HCT116 (cell line): ENCODE measurements around the gene WDR90. TPM values are rescaled to one million over a fixed set of nuclear protein-coding genes. Genes with fewer than 3 reads are reported as not detected.

Source experiments
- ATAC-seq: fragments of 200-7000 bp; cut with Tn5 transposase; 2 replicates; pipeline ENCODE4 v1.9.1; 2020; ENCODE audit warnings: mild to moderate bottlenecking, moderate library complexity
- BruUV-seq: library from RNA; stranded (reverse); fragments of 400-500 nt; replicated peaks from 2 replicates; lab custom pipeline; 2021; lab: Mats Ljungman, UMichigan
- CTCF ChIA-PET: fragments of 300-600 bp; sonication (Branson Sonifier 250); formaldehyde crosslinking; loops from one replicate; lab custom pipeline; 2021; ENCODE audit warnings: antibody characterized with exemption; lab: Charles Lee
- POLR2A ChIA-PET: fragments of 300-600, 350-600 bp; sonication (Branson Sonifier 250); formaldehyde crosslinking; loops from one replicate; lab custom pipeline; 2021; ENCODE audit warnings: antibody characterized with exemption; lab: Charles Lee
- RAD21 ChIA-PET, 2 experiments: fragments of 300-600 bp; sonication (Branson Sonifier 250); formaldehyde crosslinking; loops; one replicate each; lab custom pipeline; 2023; ENCODE audit warnings: low total read pairs in 2 of 2; ENCODE audit not compliant: uncharacterized antibody in 2 of 2, unreplicated experiment in 2 of 2, low non-redundant PET in 1 of 2; lab: Charles Lee
- DNase-seq: peaks from one replicate; pipeline ENCODE4 v3.0.0-alpha.2; 2010; ENCODE audit warnings: low read depth, low spot score
- H2AFZ ChIP-seq: fragments of 200-600 bp; shearing (Covaris generic), sonication (generic); 2 replicates; pipeline ENCODE4 v1.6.1; 2017; ENCODE audit warnings: low read depth, mixed run types, mixed read lengths, antibody characterized with exemption, low read length; ENCODE audit not compliant: poor library complexity, severe bottlenecking
- H3K27ac ChIP-seq: 2 replicates; pipeline ENCODE4 v1.5.1; 2012; ENCODE audit warnings: low read depth, low read length
- H3K27me3 ChIP-seq: fragments of 200-600 bp; sonication (generic); 2 replicates; pipeline ENCODE4 v1.6.1; 2016; ENCODE audit warnings: mixed run types, low read length, mixed read lengths; ENCODE audit not compliant: insufficient read depth
- H3K36me3 ChIP-seq, 2 experiments: fragments of 200-500 bp in 1 of 2; fragments of 200-600 bp in 1 of 2; sonication (Bioruptor generic) in 1 of 2; sonication (generic) in 1 of 2; 2 replicates each; pipeline versions ENCODE4 v1.5.1 to v1.6.1; 2014 to 2016; ENCODE audit warnings: low read length in 2 of 2, inconsistent platforms in 1 of 2, mixed read lengths in 1 of 2, mixed run types in 1 of 2; ENCODE audit not compliant: insufficient read depth in 2 of 2, control insufficient read depth in 1 of 2
- H3K4me1 ChIP-seq, 2 experiments: fragments of 200-600 bp in 1 of 2; sonication (generic) in 1 of 2; 2 replicates each; pipeline versions ENCODE4 v1.5.1 to v1.6.1; 2012 to 2017; ENCODE audit warnings: low read length in 2 of 2, inconsistent platforms in 1 of 2, mild to moderate bottlenecking in 1 of 2, mixed read lengths in 1 of 2, mixed run types in 1 of 2, moderate library complexity in 1 of 2; ENCODE audit not compliant: insufficient read depth in 2 of 2, control insufficient read depth in 1 of 2
- H3K4me2 ChIP-seq: fragments of 200-600 bp; sonication (generic); 2 replicates; pipeline ENCODE4 v1.6.1; 2017; ENCODE audit warnings: mixed run types, low read length, mixed read lengths
- H3K4me3 ChIP-seq, 2 experiments: fragments of 200-600 bp in 1 of 2; sonication (generic) in 1 of 2; replicated peaks in 1 of 2; 2 replicates each; pipeline ENCODE4 v1.5.1; 2011 to 2016; ENCODE audit warnings: low read length in 2 of 2, control low read depth in 1 of 2, low read depth in 1 of 2, mild to moderate bottlenecking in 1 of 2, mixed read lengths in 1 of 2, mixed run types in 1 of 2
- H3K79me2 ChIP-seq: fragments of 200-600 bp; sonication (generic); 2 replicates; pipeline ENCODE4 v1.6.1; 2017; ENCODE audit warnings: mild to moderate bottlenecking, mixed run types, low read length, moderate library complexity, mixed read lengths; ENCODE audit not compliant: insufficient read depth
- H3K9ac ChIP-seq: fragments of 200-600 bp; sonication (generic); 2 replicates; pipeline ENCODE4 v1.6.1; 2016; ENCODE audit warnings: low read length, mixed read lengths
- H3K9me2 ChIP-seq: fragments of 200-600 bp; sonication (generic), shearing (Covaris generic); 2 replicates; pipeline ENCODE4 v1.6.1; 2017; ENCODE audit warnings: mixed run types, mild to moderate bottlenecking, moderate library complexity; ENCODE audit not compliant: insufficient read depth
- H3K9me3 ChIP-seq, 2 experiments: fragments of 200-500 bp in 1 of 2; fragments of 200-600 bp in 1 of 2; sonication (Bioruptor generic) in 1 of 2; sonication (generic) in 1 of 2; 2 replicates each; pipeline ENCODE4 v1.6.1; 2014 to 2017; ENCODE audit warnings: low read length in 2 of 2, mixed read lengths in 2 of 2, inconsistent platforms in 1 of 2, low read depth in 1 of 2, mild to moderate bottlenecking in 1 of 2, mixed run types in 1 of 2, moderate library complexity in 1 of 2; ENCODE audit not compliant: control insufficient read depth in 1 of 2, insufficient read depth in 1 of 2
- H4K20me1 ChIP-seq: fragments of 200-600 bp; sonication (generic), shearing (Covaris generic); 2 replicates; pipeline ENCODE4 v1.6.1; 2017; ENCODE audit warnings: mixed run types, mild to moderate bottlenecking, moderate library complexity; ENCODE audit not compliant: insufficient read depth
- ATF3 ChIP-seq: IDR thresholded peaks from 2 replicates; pipeline ENCODE4 v1.6.1; 2012
- ELF1 ChIP-seq: IDR thresholded peaks from 2 replicates; pipeline ENCODE4 v1.6.1; 2012; ENCODE audit warnings: low read depth, borderline replicate concordance
- JUND ChIP-seq: IDR thresholded peaks from 2 replicates; pipeline ENCODE4 v1.6.1; 2012
- POLR2AphosphoS5 ChIP-seq: IDR thresholded peaks from 2 replicates; pipeline ENCODE4 v1.6.1; 2011; ENCODE audit warnings: mild to moderate bottlenecking, low read depth, low read length, moderate library complexity
- REST ChIP-seq: IDR thresholded peaks from 2 replicates; pipeline ENCODE4 v1.6.1; 2012; ENCODE audit warnings: low read depth
- TCF7L2 ChIP-seq: IDR thresholded peaks from 2 replicates; pipeline ENCODE4 v1.7.0; 2011; ENCODE audit warnings: borderline replicate concordance, inconsistent platforms; ENCODE audit not compliant: insufficient read depth, insufficient read length; ENCODE audit errors: extremely low read depth
- ZFX ChIP-seq: fragments of 450-650 bp; IDR thresholded peaks from 2 replicates; pipeline ENCODE4 v1.6.1; 2017
- ZNF274 ChIP-seq: fragments of 200-500 bp; sonication (Bioruptor generic); IDR thresholded peaks from 2 replicates; pipeline ENCODE4 v1.6.1; 2014; ENCODE audit warnings: mild to moderate bottlenecking, low read depth, low read length, inconsistent platforms
- intact Hi-C: fragments of 100-400 bp; cut with micrococcal nuclease; formaldehyde crosslinking; loops from 2 replicates; pipeline ENCODE4 v1.10.0; 2022
- total RNA-seq: library from RNA; stranded (reverse); gene quantifications from one replicate; pipeline ENCODE4 v1.2.1, GENCODE V29; 2021; ENCODE audit not compliant: unreplicated experiment
- TF ChIP-seq, protein P1 (sequence below), 3 experiments: fragments of 200-600 bp in 1 of 3; sonication (generic) in 1 of 3; IDR thresholded peaks in 2 of 3; conservative IDR thresholded peaks in 1 of 3; 2 replicates each; pipeline ENCODE4 v1.5.1; 2012 to 2017; ENCODE audit warnings: low read depth in 2 of 3, low read length in 2 of 3, antibody characterized with exemption in 1 of 3, borderline replicate concordance in 1 of 3, control low read depth in 1 of 3, mild to moderate bottlenecking in 1 of 3, mixed read lengths in 1 of 3, mixed run types in 1 of 3, moderate library complexity in 1 of 3; ENCODE audit not compliant: insufficient read depth in 1 of 3

The WDR90 gene
- total RNA-seq, 1 experiment from 2014 or later: 73.7 TPM

DNA sequence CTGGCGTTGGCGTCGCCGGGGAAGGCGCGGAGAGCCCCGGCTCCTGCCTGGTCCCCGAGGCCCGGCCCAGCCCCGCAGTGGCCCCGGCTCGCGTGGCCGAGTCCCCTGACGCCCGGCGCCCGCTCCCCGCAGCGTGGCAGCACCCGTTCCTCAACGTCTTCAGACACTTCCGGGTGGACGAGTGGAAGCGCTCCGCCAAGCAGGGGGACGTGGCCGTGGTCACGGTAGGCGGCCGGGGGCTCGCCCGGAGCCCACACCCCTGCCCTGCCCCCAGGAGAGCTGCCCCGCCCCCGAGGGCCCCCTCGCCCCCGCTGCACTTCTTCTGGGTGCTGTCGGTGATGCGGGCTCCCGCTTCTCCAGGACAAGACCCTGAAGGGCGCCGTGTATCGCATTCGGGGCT, 466 bp downstream of the WDR90 start (continued):
- TF ChIP-seq, protein P1, sequence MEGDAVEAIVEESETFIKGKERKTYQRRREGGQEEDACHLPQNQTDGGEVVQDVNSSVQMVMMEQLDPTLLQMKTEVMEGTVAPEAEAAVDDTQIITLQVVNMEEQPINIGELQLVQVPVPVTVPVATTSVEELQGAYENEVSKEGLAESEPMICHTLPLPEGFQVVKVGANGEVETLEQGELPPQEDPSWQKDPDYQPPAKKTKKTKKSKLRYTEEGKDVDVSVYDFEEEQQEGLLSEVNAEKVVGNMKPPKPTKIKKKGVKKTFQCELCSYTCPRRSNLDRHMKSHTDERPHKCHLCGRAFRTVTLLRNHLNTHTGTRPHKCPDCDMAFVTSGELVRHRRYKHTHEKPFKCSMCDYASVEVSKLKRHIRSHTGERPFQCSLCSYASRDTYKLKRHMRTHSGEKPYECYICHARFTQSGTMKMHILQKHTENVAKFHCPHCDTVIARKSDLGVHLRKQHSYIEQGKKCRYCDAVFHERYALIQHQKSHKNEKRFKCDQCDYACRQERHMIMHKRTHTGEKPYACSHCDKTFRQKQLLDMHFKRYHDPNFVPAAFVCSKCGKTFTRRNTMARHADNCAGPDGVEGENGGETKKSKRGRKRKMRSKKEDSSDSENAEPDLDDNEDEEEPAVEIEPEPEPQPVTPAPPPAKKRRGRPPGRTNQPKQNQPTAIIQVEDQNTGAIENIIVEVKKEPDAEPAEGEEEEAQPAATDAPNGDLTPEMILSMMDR (IDR thresholded peaks at IDR 0.05 in 2 of 3, conservative IDR thresholded peaks at IDR 0.05 in 1 of 3; ENCODE audit: borderline replicate concordance in 1 of 3, insufficient read depth in 1 of 3, low read depth in 2 of 3, low read length in 2 of 3): no peak
- TF ChIP-seq ZFX (no peak), JUND (no peak), ELF1 (no peak)

- POLR2A ChIA-PET: interaction anchor here (1.1 kb wide), 1 partner anchor 8 kb away, joined by 4 read pairs; no protein-coding TSS in a partner anchor
- no peak overlapping the region for H3K4me3 ChIP-seq
Measured at GRCh38 chr16:651844-652243, 2.7 kb downstream of the WDR90 start.

More at GRCh38 chr16:651844-652243, 2.7 kb downstream of the WDR90 start:
- Histone ChIP-seq H3K9ac (no peak overlapping the region), H3K27me3 (no peaks in the 10 kb centered on the region), H3K27ac (no peak overlapping the region), H3K79me2 (peaks cover 17% of the 10 kb centered on the region), H3K4me2 (no peak overlapping the region), H3K9me3 (no peaks in the 10 kb centered on the region), H2AFZ (no peak overlapping the region), H4K20me1 (no peaks in the 10 kb centered on the region), H3K9me2 (no peaks in the 10 kb centered on the region), H3K36me3 (no peaks in the 10 kb centered on the region), H3K4me1 (peaks cover 5 to 21% of the 10 kb centered on the region in 2 experiments; a peak in 2 of 4 replicates)
- ChIA-PET CTCF (interaction anchor here (1.0 kb wide), 1 partner anchor 32 kb away, joined by 3 read pairs; the partner anchor contains the start of gene JMJD8), RAD21 (no interaction called here)
- DNase-seq (no peak), ATAC-seq (no peak)
- no TSS peak for BruUV-seq
- intact Hi-C loops: no loop called here
- TF ChIP-seq TCF7L2 (no peak), REST (no peak), ATF3 (no peak), ELF1 (no peak), ZNF274 (no peak), POLR2AphosphoS5 (no peak)
